22Rv1 (cell line): Measurements from ENCODE around the gene IBSP.

ENCODE experiments used
- ZFX ChIP-seq: fragments of 450-650 bp; IDR thresholded peaks from 2 replicates; pipeline ENCODE4 v1.6.1; 2017; ENCODE audit warnings: antibody characterized with exemption, borderline replicate concordance
- TF ChIP-seq, protein P1 (sequence below): fragments of 450-650 bp; IDR thresholded peaks from 2 replicates; pipeline ENCODE4 v1.5.1; 2017; ENCODE audit warnings: mild to moderate bottlenecking

DNA sequence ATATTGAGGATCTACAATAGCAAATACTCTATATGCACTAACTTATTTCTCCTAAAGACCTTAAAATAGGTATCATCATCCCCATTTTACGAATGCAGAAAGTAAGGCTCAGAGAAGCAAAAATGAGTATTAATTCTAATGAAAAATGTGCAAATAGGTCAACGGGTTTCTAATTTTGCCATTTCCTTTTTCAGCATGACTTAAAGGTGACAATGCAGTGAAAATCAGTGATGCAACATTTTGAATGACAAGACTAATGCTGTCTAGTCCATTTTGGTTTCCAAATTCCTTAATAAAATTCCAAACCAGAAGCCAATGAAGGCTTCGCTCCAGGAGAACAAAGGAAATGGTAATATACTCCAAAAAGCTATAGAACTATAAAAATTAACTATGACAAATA lies 37.0 kb upstream of the IBSP start:
- TF ChIP-seq, protein P1, sequence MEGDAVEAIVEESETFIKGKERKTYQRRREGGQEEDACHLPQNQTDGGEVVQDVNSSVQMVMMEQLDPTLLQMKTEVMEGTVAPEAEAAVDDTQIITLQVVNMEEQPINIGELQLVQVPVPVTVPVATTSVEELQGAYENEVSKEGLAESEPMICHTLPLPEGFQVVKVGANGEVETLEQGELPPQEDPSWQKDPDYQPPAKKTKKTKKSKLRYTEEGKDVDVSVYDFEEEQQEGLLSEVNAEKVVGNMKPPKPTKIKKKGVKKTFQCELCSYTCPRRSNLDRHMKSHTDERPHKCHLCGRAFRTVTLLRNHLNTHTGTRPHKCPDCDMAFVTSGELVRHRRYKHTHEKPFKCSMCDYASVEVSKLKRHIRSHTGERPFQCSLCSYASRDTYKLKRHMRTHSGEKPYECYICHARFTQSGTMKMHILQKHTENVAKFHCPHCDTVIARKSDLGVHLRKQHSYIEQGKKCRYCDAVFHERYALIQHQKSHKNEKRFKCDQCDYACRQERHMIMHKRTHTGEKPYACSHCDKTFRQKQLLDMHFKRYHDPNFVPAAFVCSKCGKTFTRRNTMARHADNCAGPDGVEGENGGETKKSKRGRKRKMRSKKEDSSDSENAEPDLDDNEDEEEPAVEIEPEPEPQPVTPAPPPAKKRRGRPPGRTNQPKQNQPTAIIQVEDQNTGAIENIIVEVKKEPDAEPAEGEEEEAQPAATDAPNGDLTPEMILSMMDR, result no peak
- TF ChIP-seq ZFX, result no peak
